NT2/D1 (cell line): ENCODE measurements around the gene LAMA1.

Source experiments
- SUZ12 ChIP-seq: IDR thresholded peaks from 2 replicates; pipeline ENCODE4 v1.6.1; 2011; ENCODE audit not compliant: insufficient read length, insufficient read depth; ENCODE audit errors: extremely low read depth
- YY1 ChIP-seq: IDR thresholded peaks from 2 replicates; pipeline ENCODE4 v1.6.1; 2011; ENCODE audit not compliant: insufficient read length, insufficient read depth
- ZNF274 ChIP-seq: IDR thresholded peaks from 2 replicates; pipeline ENCODE4 v1.6.1; 2011; ENCODE audit warnings: mild to moderate bottlenecking, low read depth, low read length

- TF ChIP-seq YY1: no peak
- TF ChIP-seq SUZ12: no peak
- no peak for TF ChIP-seq ZNF274
These were observed 117.0 kb downstream of the LAMA1 start for GRCh38 chr18:7000484-7001096.
